Stimulated activated naive B cell treated with anti-CD40 and anti-IgM and Interleukin-4, amounts not matched to agents 10 μg/mL and 1 μg/mL and 100 μg/mL, for 72 hours (primary cell): ENCODE data around the gene C10orf53.

Experiments used
- ATAC-seq, 2 donors: fragments of 150-1000 bp; cut with Tn5 transposase; replicated peaks; 2 replicates each; pipeline ENCODE4 v1.10.0; 2021; ENCODE audit warnings: moderate library complexity in 1 of 2
- DNase-seq: peaks from one replicate; pipeline ENCODE4 v3.0.0; 2021
- H3K27ac Mint-ChIP-seq: one replicate; pipeline ENCODE4 v1.8.0; 2022; ENCODE audit warnings: mild to moderate bottlenecking, mixed read lengths
- H3K27me3 Mint-ChIP-seq, 2 donors: one replicate each; pipeline ENCODE4 v1.8.0; 2022; ENCODE audit warnings: mixed read lengths in 2 of 2
- H3K36me3 Mint-ChIP-seq, 2 donors: one replicate each; pipeline ENCODE4 v1.8.0; 2022; ENCODE audit warnings: mixed read lengths in 2 of 2, mild to moderate bottlenecking in 1 of 2
- H3K4me1 Mint-ChIP-seq, 2 donors: one replicate each; pipeline ENCODE4 v1.8.0; 2022; ENCODE audit warnings: mixed read lengths in 2 of 2, mild to moderate bottlenecking in 1 of 2
- H3K4me3 Mint-ChIP-seq, 2 donors: one replicate each; pipeline ENCODE4 v1.8.0; 2022; ENCODE audit warnings: mild to moderate bottlenecking in 2 of 2, mixed read lengths in 2 of 2, moderate library complexity in 1 of 2
- H3K9me3 Mint-ChIP-seq, 2 donors: one replicate each; pipeline ENCODE4 v1.8.0; 2022; ENCODE audit warnings: mixed read lengths in 2 of 2, mild to moderate bottlenecking in 1 of 2

The C10orf53 gene, protein sequence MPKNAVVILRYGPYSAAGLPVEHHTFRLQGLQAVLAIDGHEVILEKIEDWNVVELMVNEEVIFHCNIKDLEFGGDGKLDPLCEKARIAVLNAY

DNA sequence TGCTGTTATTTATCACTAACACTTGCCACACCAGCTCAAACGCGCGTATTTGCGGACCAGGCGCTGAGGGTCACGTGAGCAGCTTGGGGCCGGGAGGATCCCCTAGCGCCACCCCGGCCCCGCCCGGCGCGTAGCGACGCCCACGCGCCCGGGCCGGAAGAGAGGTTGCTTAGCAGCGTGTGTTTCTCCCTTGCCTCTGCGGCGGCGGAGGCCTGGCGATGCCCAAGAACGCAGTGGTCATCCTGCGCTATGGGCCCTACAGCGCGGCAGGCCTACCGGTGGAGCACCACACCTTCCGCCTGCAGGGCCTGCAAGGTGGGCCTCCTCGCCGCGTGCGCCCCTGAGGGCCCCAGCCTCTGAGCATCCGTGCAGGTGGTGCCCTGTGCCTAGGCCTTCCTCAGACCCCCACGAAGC is at the start of gene C10orf53:
TSS of gene C10orf53 (plus strand) at position 172 of the 414 bp plus-strand sequence. CDS start at position 219, 47 bp downstream.
- Mint-ChIP-seq H3K9me3 (peaks cover 25 to 27% of the 10 kb centered on the region in 2 donors), H3K27ac (no peak within 1 kb of the TSS), H3K4me3 (no peak within 1 kb of the TSS), H3K36me3 (peaks cover 0 to 5% of the 10 kb centered on the region in 2 donors), H3K27me3 (peaks cover 46 to 72% of the 10 kb centered on the region in 2 donors), H3K4me1 (peaks cover 0 to 8% of the 10 kb centered on the region in 2 donors)
- ATAC-seq (peak; percentile 70 to 71), DNase-seq (peak; percentile 9)

GRCh38 chr10:49631975-49632374 is 47.5 kb upstream of the C10orf53 start:
- Mint-ChIP-seq H3K27ac (no peak overlapping the region), H3K4me3 (no peak overlapping the region), H3K9me3 (no peaks in the 10 kb centered on the region), H3K27me3 (peaks cover 0 to 3% of the 10 kb centered on the region in 2 donors), H3K4me1 (no peaks in the 10 kb centered on the region), H3K36me3 (no peaks in the 10 kb centered on the region)
- DNase-seq (no peak), ATAC-seq (no peak)

DNA sequence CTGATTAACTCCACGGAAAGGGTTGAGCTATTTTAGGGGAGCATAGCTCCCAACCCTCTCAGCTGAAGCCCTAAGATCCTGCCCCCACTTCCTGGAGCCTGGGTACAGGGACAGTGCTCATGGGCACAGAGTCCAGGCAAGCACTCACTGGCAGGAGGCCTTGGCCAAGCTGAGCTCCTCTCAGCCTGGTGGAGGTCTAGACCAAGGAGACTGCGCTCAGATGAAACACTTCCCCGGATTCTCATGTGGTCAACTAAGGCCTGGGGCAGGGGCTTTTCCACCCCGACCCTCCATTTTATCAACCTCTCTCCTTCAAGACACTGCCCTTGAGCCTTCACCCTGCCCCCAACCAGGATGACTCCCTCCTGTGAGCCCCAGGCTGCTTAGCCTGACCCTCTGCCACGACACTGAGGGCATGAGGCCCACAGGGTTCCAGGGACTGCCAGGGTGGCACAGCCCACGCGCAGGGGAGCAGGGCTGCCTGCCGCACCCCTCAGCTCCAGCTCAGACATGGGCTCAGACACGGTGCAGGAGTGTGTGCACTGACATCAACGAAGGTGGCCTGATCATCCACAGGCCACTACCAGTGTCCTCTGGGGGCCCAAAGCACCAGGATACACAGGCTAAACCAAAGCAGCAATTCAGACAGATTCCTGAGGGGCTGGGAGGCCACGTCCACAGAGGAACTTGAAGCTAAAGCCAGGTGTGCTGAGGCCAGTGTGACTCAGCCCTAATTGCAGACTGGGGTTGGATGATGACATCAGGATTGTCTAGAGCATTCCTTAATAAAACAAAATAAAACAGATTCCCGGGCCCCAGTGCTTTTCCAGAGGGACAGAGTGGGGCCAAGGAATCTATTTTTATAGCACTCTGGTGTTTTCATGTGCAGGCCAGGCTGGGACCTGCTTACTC is 46.8 kb upstream of the C10orf53 start:
- H3K27me3 Mint-ChIP-seq = peaks cover 0 to 9% of the 10 kb centered on the region in 2 donors
- no peak overlapping the region for H3K27ac Mint-ChIP-seq
- no peaks in the 10 kb centered on the region for H3K4me1 Mint-ChIP-seq
- no peaks in the 10 kb centered on the region for H3K9me3 Mint-ChIP-seq
- H3K36me3 Mint-ChIP-seq = no peaks in the 10 kb centered on the region
- no peak overlapping the region for H3K4me3 Mint-ChIP-seq
- ATAC-seq = no peak
- DNase-seq = no peak

DNA sequence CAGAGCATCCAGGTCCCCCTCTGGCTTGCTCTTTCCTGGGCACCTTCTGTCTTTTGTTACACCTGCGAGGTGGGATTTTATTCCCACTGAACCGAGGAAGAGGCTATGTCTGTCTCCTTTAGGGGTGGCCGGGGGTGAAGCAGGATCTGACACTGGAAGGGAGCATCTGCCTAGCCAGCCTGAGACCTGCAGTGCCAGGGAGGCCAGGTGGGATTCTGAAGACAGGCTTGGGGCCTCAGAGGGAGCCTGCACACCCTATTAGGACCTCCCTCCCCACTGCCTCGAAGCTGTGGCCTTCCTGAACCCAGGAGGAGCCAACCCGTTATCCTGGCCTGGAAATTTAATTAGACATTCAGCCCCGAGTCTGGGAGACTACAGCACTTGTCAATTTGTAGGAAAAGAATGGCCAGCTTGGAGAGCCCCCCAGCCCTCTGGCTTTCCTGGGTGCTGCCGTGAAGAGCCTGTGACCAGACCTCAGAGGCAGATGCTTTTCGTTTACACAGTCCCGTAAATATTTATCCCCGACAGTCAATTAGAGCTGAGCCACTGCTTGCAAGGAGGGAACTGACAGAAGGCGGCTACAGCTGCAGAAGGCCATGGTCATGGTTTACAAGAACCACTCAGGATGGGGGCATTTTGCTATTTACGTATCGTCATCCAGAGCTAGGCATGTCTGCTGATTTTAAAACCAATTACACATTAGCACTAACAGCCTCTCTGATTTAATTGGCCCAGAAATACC is 46.0 kb upstream of the C10orf53 start:
- DNase-seq = no peak
- no peak for ATAC-seq
- Mint-ChIP-seq H3K4me3 (no peak overlapping the region), H3K36me3 (no peaks in the 10 kb centered on the region), H3K4me1 (no peaks in the 10 kb centered on the region), H3K27ac (no peak overlapping the region), H3K27me3 (peaks cover 0 to 11% of the 10 kb centered on the region in 2 donors), H3K9me3 (no peaks in the 10 kb centered on the region)

- H3K4me3 Mint-ChIP-seq = no peak overlapping the region
- DNase-seq = no peak
- H3K9me3 Mint-ChIP-seq = no peaks in the 10 kb centered on the region
- H3K27ac Mint-ChIP-seq = no peak overlapping the region
- H3K27me3 Mint-ChIP-seq = peaks cover 0 to 11% of the 10 kb centered on the region in 2 donors
- no peaks in the 10 kb centered on the region for H3K36me3 Mint-ChIP-seq
- no peak for ATAC-seq
- H3K4me1 Mint-ChIP-seq = no peaks in the 10 kb centered on the region
These were observed 45.3 kb upstream of the C10orf53 start for GRCh38 chr10:49634069-49634660.

- H3K36me3 Mint-ChIP-seq = no peaks in the 10 kb centered on the region
- DNase-seq (no peak), ATAC-seq (no peak)
- H3K27ac Mint-ChIP-seq = no peak overlapping the region
- H3K4me3 Mint-ChIP-seq = no peak overlapping the region
- H3K4me1 Mint-ChIP-seq = no peaks in the 10 kb centered on the region
- H3K9me3 Mint-ChIP-seq = no peaks in the 10 kb centered on the region
- peaks cover 28 to 34% of the 10 kb centered on the region in 2 donors for H3K27me3 Mint-ChIP-seq
These were observed 37.1 kb upstream of the C10orf53 start for GRCh38 chr10:49642311-49642710.

- Mint-ChIP-seq H3K27ac (no peak overlapping the region), H3K4me3 (no peak overlapping the region), H3K36me3 (no peaks in the 10 kb centered on the region), H3K4me1 (no peaks in the 10 kb centered on the region), H3K9me3 (no peaks in the 10 kb centered on the region), H3K27me3 (peaks cover 28 to 29% of the 10 kb centered on the region in 2 donors)
- ATAC-seq (no peak), DNase-seq (no peak)
These were observed 36.0 kb upstream of the C10orf53 start for GRCh38 chr10:49643241-49644034.

- H3K27ac Mint-ChIP-seq = no peak overlapping the region
- DNase-seq = no peak
- H3K27me3 Mint-ChIP-seq = peaks cover 28 to 29% of the 10 kb centered on the region in 2 donors
- H3K4me3 Mint-ChIP-seq = no peak overlapping the region
- H3K9me3 Mint-ChIP-seq = no peaks in the 10 kb centered on the region
- H3K4me1 Mint-ChIP-seq = peaks cover 0 to 1% of the 10 kb centered on the region in 2 donors
- no peaks in the 10 kb centered on the region for H3K36me3 Mint-ChIP-seq
- no peak for ATAC-seq
These were observed 35.3 kb upstream of the C10orf53 start for GRCh38 chr10:49644035-49644646.

DNA sequence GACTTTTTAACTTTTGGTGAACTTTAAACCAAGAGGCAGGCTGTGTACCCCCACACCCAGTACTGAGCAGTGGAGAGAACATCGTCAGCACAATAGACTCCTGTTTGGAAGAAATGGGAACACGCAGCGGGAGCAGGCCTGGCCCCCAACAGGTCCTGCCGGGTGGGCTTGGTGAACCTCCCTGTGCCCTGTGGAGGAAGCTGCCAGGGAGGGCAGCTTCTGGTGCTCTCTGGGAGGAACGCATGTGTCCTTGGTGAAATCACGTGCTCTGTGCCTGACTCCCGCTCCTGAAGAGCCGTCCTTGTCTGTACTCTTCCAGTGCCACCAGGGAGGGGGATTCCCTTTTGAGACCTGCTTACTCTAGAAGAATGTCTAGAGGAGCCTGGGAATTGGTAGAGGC is 34.0 kb upstream of the C10orf53 start:
- DNase-seq = no peak
- Mint-ChIP-seq H3K4me1 (peaks cover 8% of the 10 kb centered on the region in 2 donors), H3K4me3 (no peak overlapping the region), H3K36me3 (no peaks in the 10 kb centered on the region), H3K9me3 (no peaks in the 10 kb centered on the region), H3K27ac (no peak overlapping the region), H3K27me3 (peaks cover 22 to 28% of the 10 kb centered on the region in 2 donors)
- no peak for ATAC-seq

DNA sequence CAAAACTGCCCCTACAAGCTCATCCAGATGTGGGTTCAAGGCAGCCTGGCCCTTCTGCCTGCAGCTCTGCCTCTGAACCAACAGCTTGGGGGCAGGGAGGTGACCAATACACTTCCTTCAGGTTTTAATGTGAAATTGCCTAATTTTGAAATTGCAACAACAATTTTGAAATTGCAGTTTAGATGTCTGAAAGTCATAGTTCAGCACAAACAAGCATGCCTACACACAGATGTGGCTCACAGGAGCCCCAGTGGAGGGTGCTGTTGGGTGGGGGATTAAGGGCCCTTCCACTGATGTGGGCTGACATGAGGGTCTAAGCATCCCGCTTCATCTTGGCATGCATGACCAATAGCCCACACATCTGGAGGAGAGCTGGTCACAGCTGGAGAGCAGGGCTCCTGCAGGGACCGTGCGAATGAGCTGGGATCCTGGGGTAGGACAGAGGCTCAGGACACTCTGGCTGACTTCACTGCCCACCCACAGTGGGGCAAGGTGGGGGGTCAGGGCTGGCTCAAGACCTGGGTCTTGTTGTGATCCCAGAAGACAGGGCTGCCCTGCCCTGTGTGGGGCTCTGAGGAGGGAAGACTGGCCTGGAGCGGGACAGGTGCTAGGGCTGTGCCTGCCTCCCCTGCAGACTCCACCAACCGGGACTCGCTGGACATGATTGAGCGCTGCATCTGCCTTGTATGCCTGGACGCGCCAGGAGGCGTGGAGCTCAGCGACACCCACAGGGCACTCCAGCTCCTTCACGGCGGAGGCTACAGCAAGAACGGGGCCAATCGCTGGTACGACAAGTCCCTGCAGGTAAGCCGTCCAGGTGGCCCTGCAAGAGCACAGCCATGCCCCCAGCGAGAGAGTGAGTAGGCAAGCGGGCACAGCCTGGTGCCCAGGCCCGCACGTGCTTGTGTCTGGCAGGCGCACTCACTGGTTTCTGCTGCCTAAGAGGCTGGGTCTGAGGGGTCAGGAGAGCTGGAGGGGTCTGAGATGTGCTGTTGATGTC is 33.3 kb upstream of the C10orf53 start:
- Mint-ChIP-seq H3K27me3 (peaks cover 26 to 27% of the 10 kb centered on the region in 2 donors), H3K36me3 (no peaks in the 10 kb centered on the region), H3K9me3 (no peaks in the 10 kb centered on the region), H3K4me3 (no peak overlapping the region), H3K4me1 (peaks cover 8% of the 10 kb centered on the region in 2 donors), H3K27ac (no peak overlapping the region)
- ATAC-seq = no peak
- DNase-seq = no peak

DNA sequence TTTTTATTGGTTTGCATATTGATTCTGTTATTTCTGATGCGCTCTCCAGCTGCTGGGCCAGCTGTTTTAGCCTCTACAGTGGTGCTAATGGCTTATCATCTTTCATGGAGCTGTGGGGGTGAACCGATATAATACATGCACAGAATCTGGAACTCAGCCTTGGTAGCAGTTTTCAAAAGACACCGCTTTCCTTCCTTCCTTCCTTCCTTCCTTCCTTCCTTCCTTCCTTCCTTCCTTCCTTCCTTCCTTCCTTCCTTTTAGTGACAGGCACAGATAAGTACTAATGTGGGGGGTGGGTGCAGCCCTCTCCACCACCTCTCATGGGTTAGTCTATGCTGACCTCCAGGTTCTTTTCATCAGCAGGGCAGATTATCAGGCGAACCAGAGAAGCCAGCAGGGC is 31.9 kb upstream of the C10orf53 start:
- Mint-ChIP-seq H3K36me3 (no peaks in the 10 kb centered on the region), H3K27ac (no peak overlapping the region), H3K4me1 (peaks cover 8% of the 10 kb centered on the region in 2 donors), H3K4me3 (no peak overlapping the region), H3K9me3 (no peaks in the 10 kb centered on the region), H3K27me3 (peaks cover 21 to 22% of the 10 kb centered on the region in 2 donors)
- ATAC-seq (no peak), DNase-seq (no peak)

DNA sequence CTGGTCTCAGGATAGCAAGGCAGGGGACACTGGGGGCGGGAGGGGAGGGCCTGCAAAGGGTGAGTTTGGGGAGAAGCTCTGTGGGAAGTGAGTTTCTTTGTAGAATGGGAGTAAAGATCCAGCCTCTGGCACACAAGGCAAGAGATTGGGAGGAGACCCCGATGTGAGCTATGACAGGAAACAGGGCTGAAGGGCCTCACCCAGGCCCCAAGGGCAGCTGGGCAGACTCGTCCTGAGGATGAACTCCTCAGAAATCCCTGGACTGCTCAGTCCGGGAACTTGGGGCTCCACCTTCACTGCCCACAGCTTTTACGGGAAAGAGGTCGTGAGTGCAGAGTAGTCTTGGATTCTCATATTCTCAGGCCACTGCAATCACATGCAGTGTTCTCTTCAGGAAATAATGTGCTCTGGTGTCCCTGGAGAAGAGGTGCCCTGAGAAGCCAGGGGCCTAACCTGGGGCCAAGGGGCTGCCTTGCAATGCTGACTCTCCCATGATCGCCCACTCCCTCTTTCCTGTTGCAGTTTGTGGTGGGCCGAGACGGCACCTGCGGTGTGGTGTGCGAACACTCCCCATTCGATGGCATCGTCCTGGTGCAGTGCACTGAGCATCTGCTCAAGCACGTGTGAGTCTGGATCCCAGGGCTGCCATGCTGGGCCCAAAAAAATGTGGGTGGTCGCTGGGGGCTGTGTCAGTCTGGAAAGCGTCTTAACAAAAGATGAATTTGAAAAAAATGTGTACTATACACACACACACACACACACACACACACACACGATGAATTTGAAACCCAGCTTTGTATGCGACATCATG is 31.3 kb upstream of the C10orf53 start:
- no peak overlapping the region for H3K4me3 Mint-ChIP-seq
- no peak overlapping the region for H3K27ac Mint-ChIP-seq
- H3K9me3 Mint-ChIP-seq = no peaks in the 10 kb centered on the region
- peaks cover 8 to 10% of the 10 kb centered on the region in 2 donors for H3K4me1 Mint-ChIP-seq
- DNase-seq = no peak
- H3K36me3 Mint-ChIP-seq = no peaks in the 10 kb centered on the region
- ATAC-seq = no peak
- peaks cover 24 to 25% of the 10 kb centered on the region in 2 donors for H3K27me3 Mint-ChIP-seq
